Ramos (cell line): Measurements from ENCODE around the gene VMP1.

Source experiments
- in situ Hi-C: fragments of 300-500 bp; cut with MboI; formaldehyde crosslinking; loops from one replicate; pipeline ENCODE4 v1.14.3; 2022; ENCODE audit warnings: low sequenced_read_pairs; ENCODE audit not compliant: unreplicated experiment

Gene VMP1

DNA sequence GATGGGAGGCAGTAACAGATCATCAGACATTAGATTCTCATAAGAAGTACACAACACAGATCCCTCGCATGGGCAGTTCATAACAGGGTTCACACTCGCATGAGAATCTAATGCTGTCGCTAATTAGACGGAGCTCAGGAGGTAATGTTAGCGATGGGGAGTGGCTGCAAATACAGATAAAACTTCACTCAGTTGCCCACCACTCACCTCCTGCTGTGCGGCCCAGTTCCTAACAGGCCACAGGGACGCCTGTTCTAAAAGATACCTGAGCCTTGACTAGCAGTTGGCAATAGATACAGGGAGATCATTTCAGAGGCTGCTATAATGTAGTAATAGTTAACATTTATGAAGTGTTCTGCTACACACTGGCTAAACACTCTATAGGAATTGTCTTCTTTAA is 5.2 kb upstream of the VMP1 start:
- in situ Hi-C loops: no loop called here

- in situ Hi-C loops: no loop called here
Observed at GRCh38 chr17:59707971-59708430, 547 bp downstream of the VMP1 start.

DNA sequence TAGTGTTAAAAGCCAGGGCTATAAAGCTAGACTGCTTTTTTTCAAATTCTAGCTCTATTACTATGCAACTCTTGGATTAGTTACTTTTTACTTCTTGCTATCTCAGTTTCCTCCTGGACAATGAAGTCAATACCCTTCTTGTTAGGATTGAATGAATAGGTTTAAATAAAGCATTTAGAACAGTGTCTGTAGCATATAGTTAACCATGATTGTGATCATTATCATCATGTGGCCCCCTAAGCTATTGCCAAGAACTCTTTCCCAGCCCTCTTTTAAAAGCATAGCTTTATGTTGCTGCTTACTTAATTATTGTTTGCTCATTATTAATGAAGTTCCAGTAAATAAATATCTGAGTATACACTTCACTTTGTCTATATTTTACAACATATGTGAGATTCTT is 4.5 kb downstream of the VMP1 start:
- in situ Hi-C loops: no loop called here

DNA sequence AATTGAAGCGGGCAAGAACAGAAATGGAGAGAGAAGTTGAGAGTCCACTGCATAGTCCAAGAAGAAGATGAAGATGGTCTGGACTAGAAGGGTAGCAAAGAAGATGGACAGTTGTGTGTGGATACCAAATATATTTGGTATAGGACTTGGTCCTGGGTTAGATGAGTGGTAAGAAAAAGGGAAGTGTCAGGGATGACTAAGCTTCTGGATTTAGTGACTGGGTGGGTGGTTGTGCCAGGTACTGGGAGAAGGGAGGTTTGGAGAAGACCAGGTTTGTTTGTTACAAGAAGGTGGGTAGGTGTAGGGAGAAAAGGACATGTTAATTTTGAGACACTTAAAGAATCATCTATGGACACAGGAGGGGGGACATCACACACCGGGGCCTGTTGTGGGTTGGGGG is 5.4 kb downstream of the VMP1 start:
- in situ Hi-C loops: no loop called here

GRCh38 chr17:59714255-59714654 is 6.8 kb downstream of the VMP1 start:
- in situ Hi-C loops: no loop called here

DNA sequence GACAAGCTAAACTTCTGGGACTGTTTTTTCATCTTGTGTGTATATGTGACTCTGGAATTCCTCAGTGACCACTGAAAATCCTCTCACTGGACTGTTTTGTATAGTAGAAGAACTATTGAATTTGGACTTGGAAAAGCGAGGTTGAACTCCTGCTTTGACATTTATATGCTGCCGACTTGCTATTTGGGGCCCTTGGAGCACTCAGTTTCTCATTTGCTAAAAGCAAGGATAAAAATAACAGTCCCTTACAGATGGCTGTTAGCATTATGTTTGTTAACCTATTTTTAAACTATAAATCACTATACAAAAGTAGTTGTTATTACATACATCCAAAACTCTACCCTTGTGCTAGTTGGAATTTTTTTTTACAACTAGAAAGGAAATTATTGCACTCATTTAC is 9.0 kb downstream of the VMP1 start:
- in situ Hi-C loops: no loop called here

DNA sequence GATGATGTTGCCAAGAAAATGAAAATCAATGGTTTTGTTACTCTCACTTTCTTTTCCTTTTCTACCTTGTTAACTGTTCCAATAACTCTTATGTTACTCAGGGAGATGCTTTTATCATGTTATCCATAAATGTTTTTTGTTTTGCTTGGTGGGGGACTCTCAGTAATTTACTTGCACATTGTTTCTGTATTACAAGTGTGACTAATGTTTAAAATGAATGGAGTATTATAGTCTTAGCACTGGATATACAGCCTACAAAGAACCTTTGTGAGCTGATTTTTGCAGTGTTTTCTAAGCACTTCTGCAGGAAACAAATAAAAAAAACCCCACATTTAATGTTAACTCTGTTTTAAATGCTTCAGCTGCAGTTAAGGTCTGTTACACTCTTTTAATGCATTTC is 12.1 kb downstream of the VMP1 start:
- in situ Hi-C loops: no loop called here

GRCh38 chr17:59722623-59723022 is 15.2 kb downstream of the VMP1 start:
- in situ Hi-C loops: no loop called here

DNA sequence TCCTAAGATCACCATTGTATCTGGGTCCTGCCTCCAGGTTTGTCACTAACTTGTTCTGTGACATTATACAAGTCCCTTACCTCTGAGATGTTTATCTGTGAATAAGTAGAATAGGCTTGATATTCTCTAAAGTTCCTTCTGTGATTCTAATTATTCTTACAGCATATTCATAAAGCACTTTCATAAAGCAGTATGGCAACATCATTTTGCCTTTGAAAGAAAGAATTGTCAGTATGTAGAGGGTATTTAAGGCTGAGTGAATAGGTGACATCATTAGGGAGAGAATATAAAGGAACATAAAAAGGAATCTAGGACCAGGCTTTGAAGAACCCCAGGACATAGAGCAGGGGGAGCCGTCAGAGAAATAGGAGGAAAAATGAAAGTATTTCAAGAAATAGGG is 15.6 kb downstream of the VMP1 start:
- in situ Hi-C loops: no loop called here

DNA sequence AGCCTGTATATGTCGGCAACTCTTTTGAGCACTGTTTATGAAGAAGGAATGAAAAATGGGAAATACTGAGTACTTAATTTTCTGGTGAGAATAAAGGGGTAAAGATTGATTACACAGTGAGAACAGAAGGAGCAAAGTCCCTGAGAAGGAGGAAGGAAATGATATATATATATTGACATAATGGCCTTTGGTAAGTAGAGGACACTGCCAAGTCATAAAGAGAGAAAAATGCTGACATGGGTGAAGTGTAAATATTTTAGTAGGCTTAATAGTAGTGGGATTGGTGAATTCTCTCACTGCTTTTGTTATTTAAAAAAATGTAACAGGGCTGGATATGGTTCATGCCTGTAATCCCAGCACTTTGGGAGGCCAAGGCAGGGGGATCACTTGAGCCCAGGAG is 16.2 kb downstream of the VMP1 start:
- in situ Hi-C loops: no loop called here

DNA sequence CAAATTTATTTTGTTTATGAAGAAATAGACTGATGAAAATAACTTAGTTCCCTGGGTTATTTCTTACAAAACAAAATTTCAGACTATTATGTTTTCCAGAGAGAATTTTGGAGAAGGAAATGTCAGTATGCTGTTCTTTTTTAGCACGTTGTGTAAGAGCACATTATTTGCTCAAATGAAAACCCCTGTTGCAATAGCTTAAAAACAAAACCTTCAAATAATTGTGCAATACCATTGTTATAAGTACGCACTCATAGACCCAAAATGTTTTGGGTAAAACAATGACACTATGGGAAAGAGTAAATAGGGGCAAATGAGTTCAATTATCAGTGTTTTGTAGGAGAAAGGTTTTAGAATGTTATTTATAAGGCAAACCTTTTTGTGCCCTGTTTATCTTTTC is 18.2 kb downstream of the VMP1 start:
- in situ Hi-C loops: no loop called here

DNA sequence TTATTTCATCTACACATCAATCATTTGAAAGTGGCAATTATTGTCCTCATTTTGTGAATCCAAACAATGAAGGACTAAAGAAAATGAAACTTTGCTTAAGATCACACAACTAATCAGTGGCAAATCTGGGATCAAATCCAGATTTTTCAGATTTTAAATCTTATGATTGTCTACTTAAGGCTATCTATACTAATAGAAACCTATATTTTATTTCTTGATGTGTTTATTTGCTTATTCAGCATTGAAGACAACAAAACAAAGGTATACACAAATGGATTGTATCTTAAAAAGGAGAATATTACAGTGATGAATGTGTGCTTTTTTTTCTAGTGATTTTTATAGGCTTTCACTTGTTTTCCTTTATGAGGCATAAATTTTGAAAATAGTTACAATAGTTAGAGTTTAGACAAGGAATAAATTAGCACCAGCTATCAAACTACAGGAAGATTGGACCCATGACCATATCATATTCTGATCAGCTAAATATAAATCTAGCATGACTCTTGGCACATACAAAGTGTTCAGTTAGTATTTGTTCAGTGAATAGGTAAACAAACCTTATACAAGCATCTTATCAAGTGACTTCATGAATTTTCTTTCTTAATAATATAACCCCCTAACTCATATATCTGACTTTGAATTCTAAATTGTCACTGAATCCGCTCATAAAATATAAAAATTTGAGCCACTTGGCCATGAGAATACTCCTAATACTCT is 20.5 kb downstream of the VMP1 start:
- in situ Hi-C loops: no loop called here

DNA sequence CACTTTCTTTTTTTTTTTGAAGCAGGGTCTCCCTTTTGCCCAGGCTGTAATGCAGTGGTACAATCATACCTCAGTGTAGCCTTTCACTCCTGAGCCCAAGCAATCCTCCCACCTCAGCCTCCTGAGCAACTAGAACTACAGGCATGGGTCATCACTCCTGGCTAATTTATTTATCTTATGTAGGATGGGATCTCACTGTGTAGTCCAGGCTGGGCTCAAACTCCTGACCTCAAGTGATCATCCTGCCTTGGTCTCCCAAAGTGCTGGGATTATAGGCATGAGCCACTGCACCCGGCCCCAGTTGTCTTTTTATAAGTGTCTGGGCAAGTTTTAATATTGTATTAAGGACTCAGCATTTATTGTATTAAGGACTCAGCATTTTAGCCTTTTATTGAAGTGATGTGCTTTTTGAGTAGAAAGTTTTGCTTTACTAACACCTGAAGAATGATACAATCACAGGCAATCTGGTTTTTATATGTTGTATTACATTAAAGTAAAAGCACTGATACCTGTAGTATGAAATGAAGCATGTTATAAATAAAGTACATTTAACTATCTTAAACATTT is 22.9 kb downstream of the VMP1 start:
- in situ Hi-C loops: no loop called here

DNA sequence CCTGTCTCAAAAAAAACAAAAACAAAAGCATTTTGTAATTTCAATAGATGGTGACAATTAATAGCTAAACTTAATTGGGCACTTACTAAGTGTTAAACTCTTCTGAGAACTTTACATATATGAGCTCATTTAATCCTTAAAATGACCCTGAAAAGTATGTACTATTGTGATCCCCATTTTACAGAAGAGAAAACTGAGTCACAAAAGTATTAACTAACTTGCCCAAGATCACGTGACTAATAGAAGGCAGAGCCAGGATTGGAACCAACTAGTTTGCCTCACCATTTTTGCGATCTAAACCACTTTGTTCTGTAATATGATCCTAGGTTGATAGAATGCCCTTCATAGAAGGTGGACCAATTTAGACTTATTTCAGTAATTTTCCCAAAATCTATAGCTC is 26.2 kb downstream of the VMP1 start:
- in situ Hi-C loops: no loop called here

DNA sequence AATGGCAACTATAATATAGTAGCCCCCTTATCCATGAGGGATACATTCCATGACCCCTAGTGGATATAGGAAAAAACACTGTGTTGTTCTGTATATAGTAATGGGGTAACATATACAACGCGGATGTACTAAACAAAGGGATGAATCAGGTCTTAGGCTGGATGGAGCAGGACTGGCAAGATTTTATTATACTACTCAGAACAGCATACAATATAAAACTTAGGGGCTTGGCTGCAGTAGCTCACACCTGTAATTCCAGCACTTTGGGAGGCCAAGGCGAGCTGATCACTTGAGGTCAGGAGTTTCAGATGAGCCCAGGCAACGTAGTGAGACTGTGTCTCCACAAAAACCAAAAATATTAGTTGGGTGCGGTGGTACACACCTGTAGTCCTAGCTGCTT is 26.8 kb downstream of the VMP1 start:
- in situ Hi-C loops: no loop called here

DNA sequence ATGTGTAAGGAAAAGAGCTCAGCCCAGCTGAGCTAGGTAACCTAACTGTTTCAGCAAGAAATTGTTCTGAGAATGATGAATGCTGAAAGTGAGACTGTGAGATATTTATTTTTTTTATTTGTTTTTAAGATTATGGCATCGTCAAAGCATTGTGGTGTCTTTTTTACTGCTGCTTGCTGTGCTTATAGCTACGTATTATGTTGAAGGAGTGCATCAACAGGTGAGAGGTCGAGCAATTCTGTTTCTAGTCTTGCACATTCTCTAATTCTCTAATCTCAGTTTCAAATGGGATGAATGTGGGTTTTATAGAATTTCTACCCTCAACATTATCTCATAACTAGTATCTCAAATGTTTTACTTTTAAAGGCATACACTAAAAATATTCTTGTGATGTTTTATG is 29.9 kb downstream of the VMP1 start:
- in situ Hi-C loops: no loop called here

GRCh38 chr17:59743842-59744241 is 36.4 kb downstream of the VMP1 start:
- in situ Hi-C loops: no loop called here

- in situ Hi-C loops: no loop called here
Observed at GRCh38 chr17:59745040-59745439, 37.6 kb downstream of the VMP1 start.

DNA sequence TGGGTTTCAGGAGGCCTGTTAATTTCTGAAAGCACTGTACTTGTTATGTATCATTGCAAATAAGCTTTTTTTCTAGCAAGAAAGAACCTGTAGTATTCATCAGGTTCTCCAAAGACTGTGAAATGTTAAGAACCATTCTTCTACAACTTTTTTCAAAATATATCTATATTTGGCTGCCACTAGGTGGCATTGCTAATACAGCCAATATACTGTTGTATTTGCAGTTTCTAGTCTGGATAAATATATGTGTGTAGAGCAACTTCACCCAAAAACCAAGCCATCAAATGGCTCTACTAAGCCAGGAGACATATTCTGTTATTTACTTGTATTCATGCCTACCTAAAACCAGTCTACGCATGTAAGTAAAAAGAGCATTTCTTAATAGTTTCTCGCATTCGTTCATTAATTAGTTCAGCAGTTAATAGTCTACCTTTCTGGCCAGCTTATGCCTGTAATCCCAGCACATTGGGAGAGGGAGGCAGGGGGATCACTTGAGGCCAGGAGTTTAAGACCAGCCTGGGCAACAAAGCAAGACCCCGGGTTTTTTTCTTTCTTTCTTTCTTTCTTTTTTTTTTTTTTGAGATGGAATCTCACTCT is 39.5 kb downstream of the VMP1 start:
- in situ Hi-C loops: no loop called here

DNA sequence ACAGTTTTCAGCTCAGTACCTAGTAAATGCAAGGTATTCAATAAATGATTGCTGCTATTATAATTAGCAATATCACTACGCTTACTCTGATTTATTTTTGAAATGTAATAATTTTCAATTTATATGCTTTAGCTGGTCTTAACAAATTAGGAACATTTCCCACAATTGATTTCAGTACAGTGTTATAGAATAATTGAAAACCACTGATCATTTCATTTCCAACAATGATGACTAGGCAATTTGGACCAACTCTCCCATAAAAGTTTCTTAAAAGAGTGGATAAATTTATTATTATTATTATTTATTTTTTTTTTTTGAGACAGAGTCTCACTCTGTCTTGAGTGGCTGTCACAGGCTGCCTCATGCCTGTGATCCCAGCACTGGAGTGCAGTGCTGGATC is 41.1 kb downstream of the VMP1 start:
- in situ Hi-C loops: no loop called here

DNA sequence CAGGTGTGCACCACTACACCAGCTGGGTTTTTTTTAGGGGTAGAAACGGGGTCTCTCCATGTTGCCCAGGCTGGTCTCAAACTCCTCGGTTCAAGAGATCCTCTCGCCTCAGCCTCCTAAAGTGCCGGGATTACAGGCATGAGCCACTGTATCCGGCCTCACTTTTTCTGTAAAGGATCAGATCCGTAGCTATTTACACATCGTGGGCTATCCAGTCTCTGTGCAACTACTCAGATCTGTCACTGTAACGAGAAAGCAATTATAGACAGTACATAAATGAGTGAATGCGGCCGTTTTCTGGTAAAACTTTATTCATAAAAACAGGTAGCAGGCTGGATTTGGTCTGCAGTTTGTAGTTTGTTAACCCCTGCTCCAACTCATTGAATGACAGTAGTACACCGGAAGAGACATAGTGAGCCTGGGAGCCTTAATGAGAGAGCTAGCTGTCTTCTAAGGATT is 44.5 kb downstream of the VMP1 start:
- in situ Hi-C loops: loop anchor here (10.0 kb wide), 1 partner anchor 283 kb away; no protein-coding TSS in a partner anchor

DNA sequence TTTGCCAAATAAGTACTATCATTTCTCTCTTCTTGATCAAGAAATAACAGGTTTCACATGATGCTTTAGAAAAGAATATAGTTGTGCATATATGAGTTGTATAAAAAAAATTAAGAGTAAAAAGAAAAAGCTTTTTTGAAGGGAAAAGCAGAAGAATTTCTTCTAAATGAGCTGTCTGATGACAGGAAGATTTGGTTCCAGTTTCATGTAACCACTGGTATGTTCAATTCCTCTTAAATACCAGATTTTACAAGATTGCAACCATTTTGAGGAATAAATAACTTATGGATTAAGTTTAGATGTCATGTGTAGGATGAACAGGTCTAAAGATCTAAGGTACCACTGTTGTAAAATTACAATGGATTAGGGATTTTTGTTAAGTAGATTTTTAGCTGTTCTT is 45.0 kb downstream of the VMP1 start:
- in situ Hi-C loops: loop anchor here (10.0 kb wide), 1 partner anchor 282 kb away; no protein-coding TSS in a partner anchor
